CD4-positive, alpha-beta T cell treated with Interleukin-1 beta for 1 hour (primary cell): ENCODE data around the gene FRRS1L.

Experiments
- DNase-seq, 2 donors: peaks; one replicate each; pipeline ENCODE4 v3.0.0-alpha.2; 2020 to 2022

The FRRS1L gene

GRCh38 chr9:109101202-109101595 is 65.8 kb downstream of the FRRS1L start:
- DNase-seq = no peak

- DNase-seq = no peak
These were observed 66.4 kb downstream of the FRRS1L start for GRCh38 chr9:109100543-109101201.

GRCh38 chr9:109098960-109099308 is 68.1 kb downstream of the FRRS1L start:
- no peak for DNase-seq

DNA sequence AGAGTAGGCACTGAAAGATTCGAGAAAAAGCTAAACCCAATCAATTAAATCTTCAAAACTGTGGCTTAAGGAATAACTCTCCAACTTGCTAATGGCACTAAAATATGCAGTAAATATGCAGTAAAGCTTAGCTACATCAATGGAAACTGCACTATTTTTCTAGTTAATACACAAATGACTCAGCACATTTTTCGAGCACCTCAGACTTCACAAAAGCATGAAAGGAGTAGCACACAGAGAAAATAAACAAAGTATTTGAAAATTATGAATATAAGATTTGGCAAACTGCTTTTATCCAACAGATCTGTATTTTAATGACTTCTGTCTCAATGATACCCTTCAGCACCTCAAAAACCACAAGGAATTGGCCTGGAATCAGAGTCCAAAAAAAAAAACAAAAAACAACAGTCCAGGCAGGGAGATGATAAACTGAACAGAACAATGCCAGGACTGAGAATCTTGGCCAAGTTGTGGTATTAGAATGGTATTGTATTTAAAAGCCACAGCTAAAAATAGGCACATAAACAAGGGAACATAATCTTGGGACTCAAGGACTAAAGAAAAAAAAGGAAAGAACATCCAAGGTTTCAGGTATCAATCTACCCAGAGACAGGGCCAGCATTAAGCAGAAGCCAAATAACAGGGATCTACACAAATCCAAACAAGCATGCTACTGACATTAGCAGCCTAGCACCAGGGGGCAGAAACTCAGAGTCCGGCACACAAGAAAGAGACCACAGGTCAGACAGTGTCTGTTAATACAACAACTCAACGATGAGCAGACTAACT is 68.7 kb downstream of the FRRS1L start:
- no peak for DNase-seq

GRCh38 chr9:109097146-109097545 is 69.9 kb downstream of the FRRS1L start:
- DNase-seq = no peak

DNA sequence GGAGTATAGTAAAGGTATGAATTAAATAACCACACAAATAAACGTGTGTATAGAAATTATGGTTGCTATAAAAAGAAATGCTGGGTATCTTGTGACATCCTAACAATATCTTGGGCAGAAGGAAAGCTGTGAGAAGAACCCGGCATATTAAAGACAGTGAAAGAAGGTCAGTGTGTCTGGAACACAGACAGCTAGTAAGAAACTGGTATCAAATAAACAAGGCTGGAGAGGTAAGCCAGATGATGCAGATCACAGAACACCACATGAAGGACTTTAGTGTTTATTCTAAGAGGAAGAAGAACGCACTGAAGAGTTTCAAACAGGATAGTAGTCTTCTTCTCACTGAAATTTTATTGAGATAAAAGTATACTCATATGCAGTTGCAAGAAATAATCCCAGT is 71.7 kb downstream of the FRRS1L start:
- no peak for DNase-seq

GRCh38 chr9:109094268-109094667 is 72.8 kb downstream of the FRRS1L start:
- DNase-seq = no peak

- DNase-seq = no peak
These were observed 74.5 kb downstream of the FRRS1L start for GRCh38 chr9:109092587-109092986.

- no peak for DNase-seq
These were observed 74.9 kb downstream of the FRRS1L start for GRCh38 chr9:109092051-109092580.

- DNase-seq = no peak
These were observed 78.8 kb downstream of the FRRS1L start for GRCh38 chr9:109088221-109088620.

- DNase-seq = no peak
These were observed 79.3 kb downstream of the FRRS1L start for GRCh38 chr9:109087795-109088194.

DNA sequence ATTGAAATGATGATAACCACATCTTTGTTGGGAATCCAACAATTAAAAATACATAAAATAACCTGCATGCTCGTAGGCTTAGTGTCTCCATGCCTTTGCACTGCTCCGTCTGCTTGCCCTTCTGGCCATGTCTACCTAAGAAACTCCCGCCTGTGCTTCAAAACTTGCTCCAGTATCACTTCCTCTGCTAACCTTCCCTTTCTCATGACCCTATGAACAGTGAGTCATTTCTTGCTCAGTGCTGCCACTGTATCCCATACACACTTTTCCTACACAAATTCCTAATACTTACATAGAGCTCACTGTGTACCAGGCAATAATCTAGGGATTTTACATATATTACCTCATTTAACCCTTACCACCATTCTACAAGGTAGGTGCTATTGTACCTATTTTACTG is 80.8 kb downstream of the FRRS1L start:
- peak in 1 of 2 donors; percentile 3 for DNase-seq

GRCh38 chr9:109085510-109085909 is 81.5 kb downstream of the FRRS1L start:
- DNase-seq = no peak

GRCh38 chr9:109083813-109084405 is 83.1 kb downstream of the FRRS1L start:
- no peak for DNase-seq

DNA sequence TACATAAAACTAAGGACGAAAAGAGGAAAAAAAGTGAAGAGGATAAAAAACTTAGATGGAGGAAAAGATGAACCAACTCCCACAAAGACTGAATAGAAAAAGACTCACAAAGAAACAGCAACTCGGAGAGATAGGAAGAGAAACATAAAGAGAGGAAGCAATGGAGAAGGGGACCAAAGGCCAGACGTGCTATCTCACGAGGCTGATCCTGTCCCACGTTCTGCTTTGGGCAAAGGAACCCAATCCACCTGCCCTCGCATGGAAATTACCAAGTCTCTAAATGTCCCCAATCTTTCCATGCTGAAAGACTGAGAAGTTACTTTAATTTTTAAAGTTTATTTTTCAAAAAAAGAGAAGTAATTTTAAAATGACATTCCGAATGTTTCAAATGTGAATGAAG is 83.9 kb downstream of the FRRS1L start:
- no peak for DNase-seq

DNA sequence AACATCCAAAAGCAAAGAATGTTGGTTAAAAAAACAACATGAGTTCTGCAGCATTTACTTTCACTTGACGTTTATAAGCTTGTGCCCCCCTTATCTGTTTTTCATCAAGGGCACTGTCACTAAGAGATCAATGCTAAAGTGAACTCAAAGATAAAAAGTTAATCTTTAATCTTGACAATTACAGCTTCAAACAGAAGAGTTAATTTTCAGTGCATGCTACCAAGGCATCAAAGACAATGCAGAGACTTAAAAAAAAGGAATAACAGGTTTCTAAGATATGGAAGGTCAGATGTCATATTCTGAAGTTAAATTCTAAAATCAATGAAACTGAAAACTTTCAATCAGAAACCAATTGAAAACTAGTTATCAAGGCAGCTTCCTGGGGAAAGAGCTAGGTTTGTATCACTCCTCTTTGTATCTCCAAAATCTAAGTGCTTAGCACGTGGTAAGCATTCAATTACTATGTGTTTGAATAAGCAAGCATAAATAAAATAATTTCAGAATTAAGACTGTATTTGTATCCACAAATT is 84.9 kb downstream of the FRRS1L start:
- DNase-seq = no peak
